GM18867 (cell line): ENCODE measurements around the gene TSHR.

ENCODE experiments used
- ATAC-seq: cut with Tn5 transposase; IDR thresholded peaks from one replicate; pipeline ENCODE4 v1.9.1; 2021; ENCODE audit warnings: mild to moderate bottlenecking, moderate library complexity; ENCODE audit not compliant: unreplicated experiment

Gene TSHR

GRCh38 chr14:81170104-81170828 is 214.8 kb downstream of the TSHR start:
- ATAC-seq: peak; percentile 94

GRCh38 chr14:81170829-81171195 is 215.4 kb downstream of the TSHR start:
- ATAC-seq: no peak

- peak; percentile 38 for ATAC-seq
These were observed 216.9 kb downstream of the TSHR start for GRCh38 chr14:81172353-81172752.

- peak; percentile 38 for ATAC-seq
These were observed 217.5 kb downstream of the TSHR start for GRCh38 chr14:81172881-81173280.

- ATAC-seq: no peak
These were observed 220.8 kb downstream of the TSHR start for GRCh38 chr14:81176241-81176640.

GRCh38 chr14:81177225-81177624 is 221.8 kb downstream of the TSHR start:
- ATAC-seq: no peak

GRCh38 chr14:81178063-81178462 is 222.6 kb downstream of the TSHR start:
- ATAC-seq: peak; percentile 60

- no peak for ATAC-seq
These were observed 224.2 kb downstream of the TSHR start for GRCh38 chr14:81179631-81180030.

- ATAC-seq: peak; percentile 97
These were observed 232.6 kb downstream of the TSHR start for GRCh38 chr14:81187832-81188522.

- no peak for ATAC-seq
These were observed 237.2 kb downstream of the TSHR start for GRCh38 chr14:81192594-81192993.

GRCh38 chr14:81193924-81194633 is 238.7 kb downstream of the TSHR start:
- ATAC-seq: no peak
